GM13977 (cell line): ENCODE results near the gene RIMBP2.

ENCODE experiments used
- DNase-seq: peaks from one replicate; pipeline ENCODE4 v3.0.0; 2012; ENCODE audit warnings: low spot score
- in situ Hi-C: fragments of 300-500 bp; cut with MboI; formaldehyde crosslinking; loops from one replicate; pipeline ENCODE4 v1.12.0; 2022; ENCODE audit warnings: low sequenced_read_pairs, low pct_unique_long_range_greater_than_20kb, mixed read lengths, inconsistent platforms; ENCODE audit not compliant: unreplicated experiment
- TF ChIP-seq, protein P1 (sequence below): IDR thresholded peaks from 2 replicates; pipeline ENCODE4 v1.5.1; 2012; ENCODE audit warnings: mild to moderate bottlenecking, control low read depth; ENCODE audit not compliant: insufficient read depth; ENCODE audit errors: extremely low read depth, missing control alignments

Gene RIMBP2

DNA sequence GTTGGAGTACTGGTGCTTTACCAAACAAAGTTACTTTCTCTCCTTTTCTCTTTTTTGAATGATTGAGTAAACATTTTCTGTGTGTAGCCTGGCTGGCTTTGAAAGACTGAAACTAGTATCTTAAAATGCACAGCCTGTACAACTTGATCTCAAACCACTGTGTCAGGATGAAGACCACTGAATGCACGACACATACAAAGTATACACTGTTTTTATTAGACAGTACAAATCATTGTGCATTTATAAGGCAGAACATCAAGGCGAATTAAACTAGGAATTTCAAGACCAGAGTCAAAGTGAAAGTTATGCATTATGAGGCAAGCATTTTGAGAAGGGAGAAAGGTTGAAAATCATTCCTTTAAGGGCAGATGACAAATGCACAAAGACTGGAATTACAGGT lies 319.4 kb downstream of the RIMBP2 start:
- in situ Hi-C loops = no loop called here
- TF ChIP-seq, protein P1, sequence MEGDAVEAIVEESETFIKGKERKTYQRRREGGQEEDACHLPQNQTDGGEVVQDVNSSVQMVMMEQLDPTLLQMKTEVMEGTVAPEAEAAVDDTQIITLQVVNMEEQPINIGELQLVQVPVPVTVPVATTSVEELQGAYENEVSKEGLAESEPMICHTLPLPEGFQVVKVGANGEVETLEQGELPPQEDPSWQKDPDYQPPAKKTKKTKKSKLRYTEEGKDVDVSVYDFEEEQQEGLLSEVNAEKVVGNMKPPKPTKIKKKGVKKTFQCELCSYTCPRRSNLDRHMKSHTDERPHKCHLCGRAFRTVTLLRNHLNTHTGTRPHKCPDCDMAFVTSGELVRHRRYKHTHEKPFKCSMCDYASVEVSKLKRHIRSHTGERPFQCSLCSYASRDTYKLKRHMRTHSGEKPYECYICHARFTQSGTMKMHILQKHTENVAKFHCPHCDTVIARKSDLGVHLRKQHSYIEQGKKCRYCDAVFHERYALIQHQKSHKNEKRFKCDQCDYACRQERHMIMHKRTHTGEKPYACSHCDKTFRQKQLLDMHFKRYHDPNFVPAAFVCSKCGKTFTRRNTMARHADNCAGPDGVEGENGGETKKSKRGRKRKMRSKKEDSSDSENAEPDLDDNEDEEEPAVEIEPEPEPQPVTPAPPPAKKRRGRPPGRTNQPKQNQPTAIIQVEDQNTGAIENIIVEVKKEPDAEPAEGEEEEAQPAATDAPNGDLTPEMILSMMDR = no peak
- DNase-seq = no peak

DNA sequence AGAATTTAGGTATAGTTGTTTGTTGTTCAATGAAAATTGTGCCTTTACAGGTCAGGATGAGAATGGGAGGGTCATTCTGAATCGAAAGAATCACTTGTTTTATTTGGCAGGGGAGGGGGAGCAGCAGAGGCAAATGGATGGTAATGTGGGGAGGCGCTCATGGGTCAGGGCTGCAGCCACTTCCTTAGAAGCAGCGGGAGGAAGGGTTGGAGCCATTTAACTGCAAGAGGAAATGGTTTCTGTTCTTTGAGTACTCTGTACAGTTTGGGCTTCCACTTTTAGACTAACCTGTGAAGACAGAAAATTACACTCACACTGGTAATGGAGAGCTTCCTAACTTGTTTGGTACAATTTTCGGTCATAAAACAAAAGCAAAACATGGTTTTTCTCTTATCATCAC lies 321.2 kb downstream of the RIMBP2 start:
- in situ Hi-C loops = no loop called here
- peak; percentile 25 for DNase-seq
- TF ChIP-seq, protein P1 = no peak

DNA sequence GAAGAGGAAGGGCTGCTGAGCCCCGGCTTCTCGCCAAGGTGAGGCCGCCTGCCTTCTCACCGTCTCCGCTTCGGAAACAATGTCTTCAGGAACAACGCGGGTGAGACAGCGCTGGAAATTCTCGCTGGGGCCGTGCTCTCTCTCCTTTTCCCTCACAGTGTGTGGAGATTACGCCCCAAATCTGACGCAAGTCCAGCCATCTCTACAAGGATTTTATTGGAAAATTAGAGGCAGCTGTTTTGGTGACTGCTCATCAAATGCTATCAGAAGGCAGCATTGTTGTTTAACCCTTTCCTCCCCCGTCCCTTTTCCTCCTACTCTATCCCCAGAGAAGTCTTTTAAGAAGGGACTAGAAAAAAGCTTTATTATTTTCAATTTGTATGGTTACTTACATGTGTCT lies 324.9 kb downstream of the RIMBP2 start:
- in situ Hi-C loops = no loop called here
- TF ChIP-seq, protein P1 = no peak
- DNase-seq = no peak

DNA sequence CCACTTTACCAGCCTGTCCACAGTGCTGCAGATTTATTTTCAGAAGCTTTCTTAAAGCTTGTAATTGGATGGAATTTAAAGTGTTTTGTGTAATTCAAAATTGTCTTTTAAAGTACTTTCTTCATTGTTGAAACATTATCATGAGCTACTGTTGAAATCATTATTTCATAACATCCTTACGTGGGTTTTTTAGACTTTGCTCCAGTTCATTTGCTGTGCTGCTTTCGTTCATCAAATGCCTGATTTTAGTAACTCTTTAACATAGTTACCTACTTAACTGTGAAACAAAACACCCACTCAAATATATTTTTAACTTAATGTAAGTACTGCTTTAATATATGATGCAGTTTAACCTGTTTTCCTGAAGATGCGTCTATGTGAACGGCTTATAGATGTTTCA lies 330.9 kb downstream of the RIMBP2 start:
- TF ChIP-seq, protein P1 = no peak
- DNase-seq = no peak
- in situ Hi-C loops = no loop called here

DNA sequence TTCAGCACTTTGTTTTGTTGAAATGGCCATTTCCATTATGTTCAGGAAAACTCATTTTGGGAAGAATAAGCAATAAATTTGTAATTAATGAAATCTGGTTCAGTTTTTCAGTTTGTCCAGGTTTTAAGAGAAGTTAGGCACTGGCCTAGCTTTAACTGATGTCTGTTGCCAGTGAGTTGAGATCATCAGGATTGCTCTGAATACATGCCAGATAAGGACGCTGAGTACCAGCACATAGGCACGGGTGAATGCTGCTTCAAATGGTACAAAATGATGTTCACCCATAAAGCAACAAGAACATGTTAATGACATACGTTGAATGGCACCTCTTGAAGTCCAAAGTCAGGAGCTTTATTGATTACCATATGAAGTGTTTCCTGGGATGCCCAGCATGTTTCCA lies 331.9 kb downstream of the RIMBP2 start:
- TF ChIP-seq, protein P1 = no peak
- in situ Hi-C loops = no loop called here
- DNase-seq = no peak

DNA sequence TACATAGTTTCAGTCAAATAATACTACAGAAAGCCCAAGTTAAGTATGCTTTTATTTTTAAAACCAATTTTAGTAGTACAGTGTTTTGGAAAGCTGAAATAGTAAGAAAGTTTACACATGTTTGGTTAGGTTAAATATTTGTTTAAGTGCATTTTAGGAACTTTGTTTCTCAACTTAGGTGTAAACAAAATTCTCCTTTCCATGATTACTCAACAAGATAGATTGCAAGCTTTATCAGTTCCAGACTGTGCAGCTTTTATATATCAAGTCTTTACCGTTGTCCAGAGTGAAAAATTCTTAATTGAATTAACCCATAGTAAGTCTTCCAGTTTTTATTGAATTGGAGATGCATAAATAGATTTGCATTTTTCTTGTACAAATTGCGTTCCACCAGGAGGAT lies 333.3 kb downstream of the RIMBP2 start:
- DNase-seq = no peak
- in situ Hi-C loops = no loop called here
- TF ChIP-seq, protein P1 = no peak
